ENCODE results near the gene KCNJ13.

- TF ChIP-seq CTCF (IDR thresholded peaks at IDR 0.05; ENCODE audit: poor library complexity, severe bottlenecking): no peak
- TF ChIP-seq RAD21 (conservative IDR thresholded peaks at IDR 0.05): no peak
These were observed 16.9 kb upstream of the KCNJ13 start for GRCh38 chr2:232793271-232793670.

All from neural cell (in vitro differentiated cells).